ENCODE results near the gene PLA2G2F. TPM values are rescaled to one million over a fixed set of nuclear protein-coding genes. Genes with fewer than 3 reads are reported as not detected.

PLA2G2F gene
- polyA plus RNA-seq, 1 experiment: not detected

- Histone ChIP-seq H3K4me3 (ENCODE audit: low read depth, low read length) (no peak overlapping the region), H3K27me3 (ENCODE audit: control insufficient read depth, insufficient read depth, low read length) (no peaks in the 10 kb centered on the region; the same call in 1 of the 2 replicates), H3K36me3 (ENCODE audit: control insufficient read depth, insufficient read depth, low read length) (no peaks in the 10 kb centered on the region)
- ChIA-PET POLR2A (no interaction called here), CTCF (interaction anchor here (0.6 to 1.2 kb wide), 2 partner anchors 29 to 48 kb away, joined by 3 to 4 read pairs; no protein-coding TSS in a partner anchor)
- TF ChIP-seq CTCF (IDR thresholded peaks at IDR 0.05; ENCODE audit: insufficient read depth, low read depth, low read length): no peak
- DNase-seq (ENCODE audit: low read depth): no peak
These were observed 10.6 kb downstream of the PLA2G2F start for GRCh38 chr1:20149601-20150325.

- DNase-seq (ENCODE audit: low read depth): no peak
- ChIA-PET CTCF (interaction anchor here (0.6 to 5.2 kb wide), 3 partner anchors 29 to 174 kb away, joined by 3 to 62 read pairs (median 4); no protein-coding TSS in a partner anchor), POLR2A (no interaction called here)
- TF ChIP-seq CTCF (IDR thresholded peaks at IDR 0.05; ENCODE audit: insufficient read depth, low read depth, low read length): no peak
- Histone ChIP-seq H3K4me3 (ENCODE audit: low read depth, low read length) (no peak overlapping the region), H3K36me3 (ENCODE audit: control insufficient read depth, insufficient read depth, low read length) (no peaks in the 10 kb centered on the region), H3K27me3 (ENCODE audit: control insufficient read depth, insufficient read depth, low read length) (no peaks in the 10 kb centered on the region; the same call in 1 of the 2 replicates)
These were observed 11.2 kb downstream of the PLA2G2F start for GRCh38 chr1:20150326-20150705.

- H3K27me3 ChIP-seq (ENCODE audit: control insufficient read depth, insufficient read depth, low read length): no peaks in the 10 kb centered on the region; the same call in 1 of the 2 replicates
- CTCF ChIA-PET: interaction anchor here (1.2 to 5.2 kb wide), 11 partner anchors 9 to 175 kb away, joined by 3 to 62 read pairs (median 8); no protein-coding TSS in a partner anchor
- no peak overlapping the region for H3K4me3 ChIP-seq (ENCODE audit: low read depth, low read length)
- no peak for TF ChIP-seq CTCF (IDR thresholded peaks at IDR 0.05; ENCODE audit: insufficient read depth, low read depth, low read length)
- no peaks in the 10 kb centered on the region for H3K36me3 ChIP-seq (ENCODE audit: control insufficient read depth, insufficient read depth, low read length)
- DNase-seq (ENCODE audit: low read depth): no peak
- POLR2A ChIA-PET: no interaction called here
These were observed 11.8 kb downstream of the PLA2G2F start for GRCh38 chr1:20150969-20151368.

DNA sequence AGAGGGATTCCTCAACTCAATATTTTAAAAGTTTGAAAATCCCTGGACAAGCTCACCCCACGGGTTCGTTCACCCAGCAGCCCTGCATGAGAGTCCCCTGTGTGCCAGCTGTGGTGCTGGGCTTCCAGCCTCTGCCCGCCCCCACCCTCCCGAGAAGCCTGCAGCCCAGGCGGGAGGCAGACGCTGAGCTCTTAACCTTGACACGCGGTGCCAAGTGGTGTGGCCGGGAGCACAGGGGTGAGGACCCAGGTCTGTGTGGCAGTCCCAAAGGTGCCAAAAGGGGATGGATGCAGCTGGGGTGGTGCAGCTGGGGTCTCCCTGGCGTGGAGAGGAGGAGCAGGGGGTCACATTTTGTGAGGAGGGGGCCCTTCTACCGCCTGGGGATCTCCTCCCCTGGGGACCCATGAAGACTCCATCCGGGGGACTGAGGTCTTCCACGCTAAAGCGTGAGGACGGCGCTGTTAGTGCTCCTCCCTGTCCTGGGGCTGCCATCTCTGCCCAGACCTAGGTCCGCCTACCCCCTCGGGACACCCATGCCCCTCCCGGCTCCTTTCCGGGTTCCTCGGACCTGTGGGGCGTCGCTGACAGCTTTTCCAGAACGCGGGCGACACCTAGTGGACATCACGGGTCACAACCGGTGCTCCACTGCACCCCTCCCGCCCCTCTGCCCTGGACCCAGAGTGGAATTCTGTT lies 12.9 kb downstream of the PLA2G2F start:
- CTCF ChIA-PET: interaction anchor here (0.6 to 5.2 kb wide), 33 partner anchors 8 to 1134 kb away, joined by 3 to 62 read pairs (median 5); no protein-coding TSS in a partner anchor
- POLR2A ChIA-PET: no interaction called here
- no peak for DNase-seq (ENCODE audit: low read depth)

More for the DNA sequence above, 12.9 kb downstream of the PLA2G2F start:
- Histone ChIP-seq H3K27me3 (ENCODE audit: control insufficient read depth, insufficient read depth, low read length) (no peaks in the 10 kb centered on the region; the same call in 1 of the 2 replicates), H3K36me3 (ENCODE audit: control insufficient read depth, insufficient read depth, low read length) (no peaks in the 10 kb centered on the region), H3K4me3 (ENCODE audit: low read depth, low read length) (peak overlapping the region; percentile 34)
- peak; percentile 92 for TF ChIP-seq CTCF (IDR thresholded peaks at IDR 0.05; ENCODE audit: insufficient read depth, low read depth, low read length)

Measured in BJ (cell line).